Measurements from ENCODE around the gene LRPAP1.

The LRPAP1 gene

GRCh38 chr4:3483471-3483921 is 48.7 kb downstream of the LRPAP1 start:
- DNase-seq: no peak

- no peak for DNase-seq
Observed at GRCh38 chr4:3482707-3483106, 49.5 kb downstream of the LRPAP1 start.

GRCh38 chr4:3481783-3482393 is 50.3 kb downstream of the LRPAP1 start:
- no peak for DNase-seq

- DNase-seq: no peak
Observed at GRCh38 chr4:3481113-3481531, 51.1 kb downstream of the LRPAP1 start.

GRCh38 chr4:3480528-3481112 is 51.6 kb downstream of the LRPAP1 start:
- peak; percentile 42 for DNase-seq

- no peak for DNase-seq
Observed at GRCh38 chr4:3479358-3480101, 52.7 kb downstream of the LRPAP1 start.

GRCh38 chr4:3478446-3479357 is 53.5 kb downstream of the LRPAP1 start:
- no peak for DNase-seq

GRCh38 chr4:3477750-3478430 is 54.3 kb downstream of the LRPAP1 start:
- DNase-seq: no peak

- DNase-seq: no peak
Observed at GRCh38 chr4:3476936-3477749, 55.1 kb downstream of the LRPAP1 start.

GRCh38 chr4:3476341-3476747 is 55.9 kb downstream of the LRPAP1 start:
- DNase-seq: no peak

GRCh38 chr4:3475713-3476260 is 56.4 kb downstream of the LRPAP1 start:
- no peak for DNase-seq

- no peak for DNase-seq
Observed at GRCh38 chr4:3475041-3475712, 57.0 kb downstream of the LRPAP1 start.

GRCh38 chr4:3473996-3474765 is 58.0 kb downstream of the LRPAP1 start:
- no peak for DNase-seq

- DNase-seq: no peak
Observed at GRCh38 chr4:3473181-3473950, 58.9 kb downstream of the LRPAP1 start.

GRCh38 chr4:3472411-3473141 is 59.6 kb downstream of the LRPAP1 start:
- no peak for DNase-seq

GRCh38 chr4:3471886-3472285 is 60.3 kb downstream of the LRPAP1 start:
- DNase-seq: no peak

- no peak for DNase-seq
Observed at GRCh38 chr4:3471098-3471760, 61.0 kb downstream of the LRPAP1 start.

Measured in GDM1 (cell line).